ENCODE data around the gene PRLH.
"Not testable (repeated sequence)": the region's sequence is repeated elsewhere in the genome, so short reads cannot be mapped to it uniquely, and the experiment has no call there.

Gene PRLH

DNA sequence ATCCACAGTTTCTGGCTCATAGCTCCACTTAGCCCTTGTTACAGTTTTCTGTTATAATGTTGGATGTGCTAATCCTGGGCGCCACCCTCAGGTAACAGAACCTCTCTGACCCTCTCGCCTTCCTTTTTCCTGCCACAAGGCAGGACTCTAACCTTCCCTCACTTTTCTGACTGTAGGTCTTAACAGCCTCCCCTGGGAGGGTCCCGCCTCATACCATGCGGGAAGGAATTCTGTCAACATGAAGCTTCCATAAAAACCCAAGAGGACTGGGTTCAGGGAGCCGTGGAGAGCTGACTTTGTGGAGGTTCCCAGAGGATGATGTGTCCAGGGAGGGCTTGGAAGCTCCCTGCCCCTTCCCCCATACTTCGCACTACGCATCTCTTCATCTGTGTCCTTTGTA, 36.0 kb downstream of the PRLH start:
- DNase-seq: no peak

DNA sequence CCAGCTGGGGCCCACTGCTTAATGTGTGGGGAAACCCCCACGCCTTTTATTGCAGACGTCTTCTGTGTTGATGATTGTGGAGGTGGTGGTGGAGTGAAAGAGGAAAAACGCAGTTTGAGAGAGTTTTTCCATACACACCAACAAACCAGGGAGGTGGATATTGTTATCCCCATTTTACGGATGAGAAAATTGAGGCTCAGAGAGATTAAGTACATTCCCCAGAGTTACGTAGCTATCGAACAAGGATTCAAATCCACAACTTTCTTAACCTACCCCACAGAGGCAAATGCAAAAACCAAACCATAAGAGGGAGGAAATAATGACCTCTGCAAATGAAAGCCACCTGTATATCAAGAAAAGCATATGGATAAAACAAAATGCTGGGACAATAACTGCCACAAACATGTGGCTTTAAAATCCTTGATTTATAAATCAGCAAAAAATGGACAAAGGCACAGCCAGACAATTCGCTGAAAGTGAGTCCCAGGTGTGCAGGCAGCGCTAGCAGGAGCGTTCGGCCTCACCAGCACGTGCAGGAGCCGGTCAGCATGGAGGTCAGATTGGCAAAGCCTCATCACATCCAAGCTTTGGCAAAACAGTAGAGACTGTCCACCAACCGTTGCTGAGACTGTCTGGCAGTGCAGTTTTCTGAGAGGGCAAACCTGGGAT, 36.8 kb downstream of the PRLH start:
- no peak for DNase-seq

DNA sequence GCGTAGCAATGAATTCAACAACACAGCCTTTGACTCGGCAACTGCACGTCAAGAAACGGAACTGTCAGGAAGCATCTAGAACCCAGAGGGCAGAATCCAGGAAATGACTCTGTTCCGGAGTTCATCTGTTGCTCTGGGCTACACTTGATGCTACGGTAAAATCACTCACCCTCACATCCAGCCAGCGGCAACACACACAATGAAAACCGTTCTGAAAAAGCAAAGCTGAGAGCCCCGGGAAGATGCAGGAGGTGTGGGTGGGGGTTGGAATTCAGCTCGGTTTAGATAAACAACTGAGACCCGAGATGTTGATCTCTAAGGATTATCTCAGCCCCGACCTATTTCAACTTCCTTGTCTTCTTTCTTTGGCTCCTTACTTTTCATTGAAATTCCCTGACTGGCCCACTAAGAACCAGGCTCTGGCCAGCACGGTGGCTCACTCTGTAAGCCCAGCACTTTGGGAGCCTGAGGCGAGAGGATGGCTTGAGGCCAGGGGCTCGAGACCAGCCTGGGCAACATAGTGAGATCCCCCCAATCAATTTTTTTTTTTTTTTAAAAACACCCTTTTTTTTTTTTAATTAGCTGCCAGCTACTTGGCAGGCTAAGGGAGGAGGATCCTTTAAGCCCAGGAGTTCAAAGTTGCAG, 37.5 kb downstream of the PRLH start:
- DNase-seq: peak; percentile 56

DNA sequence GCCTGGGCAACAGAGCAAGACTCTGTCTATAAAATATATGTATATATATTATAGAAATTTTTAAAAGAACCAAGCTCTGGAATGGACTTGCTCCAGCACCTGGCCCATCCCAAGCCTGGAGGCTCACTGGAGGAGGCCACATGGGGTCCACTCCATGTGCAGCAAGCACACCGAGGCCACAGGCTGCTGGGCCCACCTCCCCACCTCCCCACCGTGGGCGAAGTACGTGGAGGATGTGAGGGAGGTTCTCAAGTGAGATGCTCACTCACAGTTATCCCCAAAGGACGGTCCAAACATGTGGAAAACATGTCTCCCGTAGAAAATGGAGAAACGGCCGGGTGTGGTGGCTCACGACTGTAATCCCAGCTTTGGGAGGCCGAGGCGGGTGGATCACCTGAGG, 38.0 kb downstream of the PRLH start:
- no peak for DNase-seq

DNA sequence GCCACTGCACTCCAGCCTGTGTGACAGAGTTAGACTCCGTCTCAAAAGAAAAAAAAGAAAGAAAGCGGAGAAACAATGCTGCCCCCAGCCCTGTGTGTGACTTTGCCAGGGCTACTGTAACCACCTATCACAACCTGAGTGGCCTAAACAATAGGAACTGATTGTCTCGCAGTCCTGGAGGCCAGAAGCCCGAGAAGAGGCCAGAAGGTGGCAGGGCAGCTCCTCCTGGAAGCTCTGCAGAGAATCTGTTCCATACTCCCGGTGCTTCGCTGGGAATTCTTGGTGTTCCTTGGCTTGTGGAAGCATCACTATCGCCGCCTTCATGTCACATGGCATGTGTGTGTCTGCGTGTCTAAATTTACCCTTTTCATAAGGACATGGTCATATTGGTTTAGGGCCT, 38.6 kb downstream of the PRLH start:
- no peak for DNase-seq

DNA sequence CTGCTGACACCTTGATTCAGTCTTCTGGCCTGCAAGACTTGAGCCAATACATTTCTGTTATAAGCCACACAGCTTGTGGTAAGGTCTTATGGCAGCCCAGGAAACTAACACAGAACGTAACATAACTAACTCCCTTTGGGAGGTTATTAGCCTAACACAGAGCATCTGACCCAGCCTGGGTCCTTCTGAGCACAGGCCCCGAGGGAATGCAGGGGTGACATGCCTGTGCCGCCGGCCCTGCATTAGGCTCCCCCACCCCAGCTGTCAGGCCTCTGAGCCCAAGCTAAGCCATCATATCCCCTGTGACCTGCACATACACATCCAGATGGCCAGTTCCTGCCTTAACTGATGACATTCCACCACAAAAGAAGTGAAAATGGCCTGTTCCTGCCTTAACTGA, 40.1 kb downstream of the PRLH start:
- DNase-seq: not testable (repeated sequence)

DNA sequence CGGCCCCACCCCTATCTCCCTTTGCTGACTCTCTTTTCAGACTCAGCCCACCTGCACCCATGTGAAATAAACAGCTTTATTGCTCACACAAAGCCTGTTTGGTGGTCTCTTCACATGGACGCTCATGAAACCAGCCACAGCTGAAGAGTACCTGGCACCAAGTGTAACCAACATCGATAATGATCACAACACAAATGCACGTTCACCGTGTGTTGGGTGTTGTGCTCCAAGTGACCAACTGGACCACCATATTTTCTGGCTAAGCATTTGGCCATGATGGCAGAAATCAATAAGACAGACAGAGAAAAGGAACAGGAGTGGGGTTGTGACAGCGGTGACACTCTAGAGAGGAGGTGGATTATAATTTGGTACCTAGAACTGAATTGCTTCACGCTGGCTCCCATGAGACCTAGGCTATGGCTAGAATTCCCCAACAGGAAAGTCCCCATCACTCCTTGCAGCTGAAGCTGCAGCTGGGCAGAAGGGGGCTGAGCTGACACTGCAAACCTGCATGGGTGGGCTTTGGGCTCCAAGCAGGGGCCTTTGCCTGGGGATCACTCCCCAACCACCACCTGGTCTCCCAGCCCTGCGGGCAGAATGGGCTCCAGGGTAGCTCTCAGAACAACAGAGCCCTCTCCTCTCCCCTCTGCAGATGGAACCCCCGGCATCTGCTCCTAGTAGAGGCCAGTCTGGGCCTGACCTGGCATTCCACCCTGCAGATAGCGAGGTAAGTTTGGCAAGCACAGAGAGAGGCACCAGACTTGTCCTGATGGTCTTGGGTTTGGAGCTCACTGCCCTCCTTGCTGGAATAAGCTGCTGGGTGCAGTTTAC, 46.4 kb downstream of the PRLH start:
- DNase-seq: no peak

DNA sequence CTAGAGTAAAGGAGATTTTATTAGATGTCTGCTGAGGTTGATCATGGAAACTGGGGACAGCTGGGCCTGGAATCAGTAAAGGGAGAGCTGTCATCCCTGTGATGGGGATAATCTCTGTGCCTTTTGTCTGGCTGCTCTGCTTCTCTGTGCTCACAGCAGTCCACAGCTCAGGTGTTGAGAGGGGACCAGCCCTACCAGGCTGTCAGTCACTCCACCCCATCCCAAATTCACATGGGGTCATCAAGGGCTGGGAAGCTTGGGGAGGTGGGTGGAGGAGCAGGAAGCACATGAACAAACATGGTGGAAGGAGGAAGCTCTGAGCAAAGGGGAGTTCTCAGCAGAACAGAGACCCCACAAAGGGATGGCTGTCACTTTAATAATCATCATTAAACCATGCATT, 47.3 kb downstream of the PRLH start:
- no peak for DNase-seq

DNA sequence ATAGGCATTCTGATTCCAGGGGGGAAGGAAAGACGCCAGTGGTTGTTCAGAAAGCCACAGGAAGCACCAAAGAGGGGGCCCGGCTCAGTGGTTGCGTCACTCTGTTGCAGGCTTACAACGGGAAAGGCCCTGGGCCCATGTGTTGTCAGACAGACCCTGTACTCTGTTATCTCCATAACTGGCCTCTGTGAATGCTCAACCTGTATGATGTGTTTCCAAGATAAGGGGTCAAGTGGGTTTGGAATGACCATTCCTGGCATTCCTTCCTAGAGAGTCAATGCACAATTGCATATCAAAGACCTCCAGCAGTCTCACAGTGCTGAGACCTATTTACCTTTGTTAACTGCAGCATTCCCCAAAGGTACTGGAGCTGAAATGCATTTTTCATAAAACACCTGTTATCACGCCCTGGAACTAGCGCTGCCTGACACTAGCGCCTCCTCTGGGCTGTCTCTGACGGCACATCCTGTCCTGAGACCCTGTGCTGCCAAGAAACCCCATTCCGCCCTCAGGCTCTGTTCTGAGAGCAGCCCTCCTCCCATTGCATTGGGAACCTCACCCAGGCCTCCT, 47.9 kb downstream of the PRLH start:
- no peak for DNase-seq

DNA sequence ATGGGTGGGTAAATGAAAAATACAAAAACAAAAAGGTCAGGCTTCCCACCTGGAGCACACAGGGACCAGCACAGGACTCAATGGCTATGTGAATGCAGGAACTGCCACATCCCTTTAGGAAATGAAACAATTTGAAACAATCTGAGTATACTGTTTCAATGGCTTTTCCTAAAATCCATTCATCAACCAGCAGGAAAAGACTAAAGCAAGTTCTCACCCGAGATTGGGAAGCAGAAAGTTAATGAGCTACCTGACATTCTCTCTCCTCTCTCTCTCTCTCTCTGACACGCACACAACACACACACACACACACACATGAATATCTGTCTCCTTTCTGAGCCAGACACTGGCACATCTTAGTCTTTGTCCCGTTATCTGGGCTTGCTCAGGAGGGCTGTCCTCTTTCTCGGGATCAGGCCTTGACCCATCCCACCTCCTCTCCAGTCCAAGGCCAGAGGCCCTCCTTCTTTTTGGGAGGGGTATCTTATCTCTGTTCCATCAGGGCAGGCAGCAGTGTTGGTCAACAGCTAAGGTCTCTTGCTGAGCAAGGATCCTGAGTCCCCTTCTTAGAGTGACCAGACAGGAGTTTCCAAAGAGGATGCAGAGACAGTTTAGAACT, 49.4 kb downstream of the PRLH start:
- no peak for DNase-seq

DNA sequence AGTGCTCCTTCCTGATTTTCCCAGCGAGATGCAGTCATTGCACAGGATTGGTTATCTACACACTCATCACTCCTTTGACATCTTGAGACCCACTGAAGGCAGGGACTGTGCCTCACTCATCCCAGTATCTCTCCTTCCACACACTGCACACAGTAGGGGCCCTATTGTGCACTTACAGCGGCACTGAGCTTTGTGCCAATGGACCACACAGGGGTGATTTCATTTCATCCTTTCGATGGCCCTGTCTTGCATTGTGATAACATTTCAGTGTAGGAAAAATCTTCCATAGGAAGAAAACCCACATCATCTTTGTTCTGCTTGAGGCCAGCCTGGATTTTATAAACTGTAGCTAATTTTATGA, 50.0 kb downstream of the PRLH start:
- no peak for DNase-seq

All from activated CD4-positive, alpha-beta T cell treated with anti-CD3 and anti-CD28 coated beads, Interleukin-2, Interleukin-6, amounts not matched to agents 100 ng/mL and 50 ng/mL, durations not matched to agents 16 hours and 8 hours (primary cell).